Parathyroid adenoma (tissue), 2 donors: ENCODE measurements around the gene NKD1.

Experiments used
- H2AFZ ChIP-seq: fragments of 300-600 bp; sonication (generic); one replicate; pipeline ENCODE4 v1.7.0; 2017; ENCODE audit warnings: antibody characterized with exemption, mild to moderate bottlenecking
- H3K27ac ChIP-seq: fragments of 300-600 bp; sonication (generic); one replicate; pipeline ENCODE4 v1.7.0; 2017
- H3K27me3 ChIP-seq: fragments of 300-600 bp; sonication (generic); one replicate; pipeline ENCODE4 v1.7.0; 2017; ENCODE audit warnings: low read length; ENCODE audit not compliant: control insufficient read depth, insufficient read depth
- H3K36me3 ChIP-seq: fragments of 300-600 bp; sonication (generic); one replicate; pipeline ENCODE4 v1.7.0; 2017; ENCODE audit warnings: low read length; ENCODE audit not compliant: control insufficient read depth, insufficient read depth
- H3K4me1 ChIP-seq: fragments of 300-600 bp; sonication (generic); one replicate; pipeline ENCODE4 v1.7.0; 2017; ENCODE audit warnings: control low read depth
- H3K4me2 ChIP-seq: fragments of 300-600 bp; sonication (generic); one replicate; pipeline ENCODE4 v1.7.0; 2017; ENCODE audit warnings: low read length
- H3K4me3 ChIP-seq: fragments of 300-600 bp; sonication (generic); one replicate; pipeline ENCODE4 v1.7.0; 2017; ENCODE audit warnings: low read depth, low read length
- H3K79me2 ChIP-seq: fragments of 300-600 bp; sonication (generic); one replicate; pipeline ENCODE4 v1.7.0; 2017; ENCODE audit warnings: control low read depth
- H3K9ac ChIP-seq: fragments of 300-600 bp; sonication (generic); one replicate; pipeline ENCODE4 v1.7.0; 2017; ENCODE audit warnings: mild to moderate bottlenecking
- H3K9me3 ChIP-seq: fragments of 300-600 bp; sonication (generic); one replicate; pipeline ENCODE4 v1.7.0; 2017; ENCODE audit warnings: low read length; ENCODE audit not compliant: control insufficient read depth
- CTCF ChIP-seq: fragments of 300-600 bp; sonication (generic); IDR thresholded peaks from one replicate; pipeline ENCODE4 v1.7.0; 2017; ENCODE audit warnings: antibody characterized with exemption, mild to moderate bottlenecking
- donor health status: primary hyperparathyroidism.

NKD1 gene

DNA sequence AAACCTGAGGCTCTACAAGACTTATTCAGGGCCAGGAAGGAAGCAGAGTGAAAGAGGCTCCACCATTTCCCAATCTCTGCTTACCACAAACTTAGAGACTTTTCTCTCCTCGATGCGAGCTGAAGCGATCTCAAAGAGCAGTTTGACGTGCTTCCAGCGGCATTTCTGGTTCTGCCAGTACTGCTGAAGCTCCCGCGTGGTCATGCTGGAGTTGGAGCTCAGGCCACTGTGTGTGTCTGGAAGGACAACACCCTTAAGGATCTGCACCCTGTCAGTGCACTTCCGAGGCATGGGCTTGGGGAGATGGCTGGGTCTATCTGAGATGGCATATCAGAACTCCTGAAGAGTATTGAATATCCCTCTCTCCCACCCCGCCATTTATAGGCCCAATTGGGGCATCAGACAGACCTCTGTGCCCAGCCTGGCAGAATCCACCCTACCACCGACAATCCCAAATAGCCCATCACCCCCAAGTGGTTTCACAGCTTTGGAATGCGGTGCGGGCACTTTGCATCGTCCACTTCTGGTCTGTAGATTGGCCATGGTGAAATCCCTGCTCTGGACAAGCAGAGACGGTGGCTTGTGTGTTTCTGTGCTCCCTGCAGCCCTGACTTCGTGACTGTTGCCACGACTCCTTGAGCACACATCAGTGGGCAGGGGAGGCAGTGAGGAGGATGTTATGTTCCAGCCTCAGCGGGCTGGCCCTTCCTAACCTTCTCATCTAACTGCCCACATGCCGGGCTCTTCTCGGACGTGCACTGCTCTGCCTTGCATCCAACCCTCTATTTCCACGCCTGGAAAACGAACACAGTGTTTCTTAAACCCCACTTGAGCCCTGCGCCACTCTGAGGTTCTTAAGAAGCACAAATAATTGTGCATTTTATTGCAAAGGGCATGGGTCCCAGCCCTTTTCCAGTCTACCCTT is 127.8 kb downstream of the NKD1 start:
- no peak overlapping the region for H2AFZ ChIP-seq
- H3K27ac ChIP-seq = no peak overlapping the region
- no peak overlapping the region for H3K4me2 ChIP-seq
- H3K36me3 ChIP-seq = no peaks in the 10 kb centered on the region
- H3K4me1 ChIP-seq = no peaks in the 10 kb centered on the region
- no peak for TF ChIP-seq CTCF
- H3K27me3 ChIP-seq = no peaks in the 10 kb centered on the region
- no peaks in the 10 kb centered on the region for H3K79me2 ChIP-seq
- no peaks in the 10 kb centered on the region for H3K9me3 ChIP-seq
- no peak overlapping the region for H3K9ac ChIP-seq
- no peak overlapping the region for H3K4me3 ChIP-seq

GRCh38 chr16:50676684-50677225 is 128.6 kb downstream of the NKD1 start:
- H3K27me3 ChIP-seq = no peaks in the 10 kb centered on the region
- TF ChIP-seq CTCF = no peak
- no peak overlapping the region for H3K9ac ChIP-seq
- no peak overlapping the region for H3K4me2 ChIP-seq
- H3K79me2 ChIP-seq = no peaks in the 10 kb centered on the region
- no peak overlapping the region for H3K4me3 ChIP-seq
- H3K27ac ChIP-seq = no peak overlapping the region
- H3K36me3 ChIP-seq = no peaks in the 10 kb centered on the region
- no peak overlapping the region for H2AFZ ChIP-seq
- H3K4me1 ChIP-seq = no peaks in the 10 kb centered on the region
- no peaks in the 10 kb centered on the region for H3K9me3 ChIP-seq

DNA sequence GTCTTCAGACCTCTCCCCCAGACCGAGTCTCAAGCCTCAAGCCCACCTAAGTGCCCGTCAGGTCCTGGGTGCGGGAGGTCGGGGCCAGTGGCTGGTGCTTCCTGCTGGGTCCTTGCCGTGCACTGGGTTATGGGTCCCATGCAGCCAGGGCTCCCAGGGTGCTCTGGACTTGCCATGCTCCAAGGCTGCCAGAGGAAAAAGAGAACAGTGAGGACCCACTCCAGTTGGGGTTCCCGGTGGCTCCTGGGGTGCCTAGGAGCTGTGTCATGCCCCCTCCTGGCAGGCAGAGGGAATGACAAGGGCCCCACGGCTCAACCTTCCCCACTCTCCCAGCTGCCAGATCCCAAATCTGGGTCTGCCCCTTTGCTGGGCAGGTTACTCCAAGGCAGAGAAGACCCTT is 129.2 kb downstream of the NKD1 start:
- Histone ChIP-seq H3K9me3 (no peaks in the 10 kb centered on the region), H2AFZ (no peak overlapping the region), H3K4me1 (no peaks in the 10 kb centered on the region), H3K4me2 (no peak overlapping the region), H3K79me2 (no peaks in the 10 kb centered on the region), H3K27me3 (no peaks in the 10 kb centered on the region), H3K9ac (no peak overlapping the region), H3K36me3 (no peaks in the 10 kb centered on the region), H3K27ac (no peak overlapping the region), H3K4me3 (no peak overlapping the region)
- TF ChIP-seq CTCF = no peak

DNA sequence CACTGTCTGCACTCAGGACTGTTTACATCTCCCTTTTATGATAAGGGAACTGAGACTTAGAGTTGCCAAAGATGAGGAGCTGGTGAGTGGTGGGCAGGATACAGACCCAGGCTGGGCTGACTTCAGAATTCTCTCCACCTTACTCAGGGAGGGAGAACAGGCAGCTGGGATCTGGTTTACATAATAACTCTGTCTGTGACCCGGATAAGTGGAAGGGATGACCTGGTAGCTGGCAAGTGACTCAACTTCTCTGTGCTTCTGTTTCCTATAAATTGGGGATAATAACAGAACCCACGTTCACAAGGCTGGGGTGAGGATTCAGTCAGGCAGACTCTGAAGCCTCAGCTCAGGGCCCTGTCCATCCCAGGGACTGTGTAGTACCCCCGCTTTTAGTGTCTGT is 130.3 kb downstream of the NKD1 start:
- no peaks in the 10 kb centered on the region for H3K79me2 ChIP-seq
- no peaks in the 10 kb centered on the region for H3K9me3 ChIP-seq
- no peak overlapping the region for H3K27ac ChIP-seq
- no peak overlapping the region for H3K4me3 ChIP-seq
- H3K9ac ChIP-seq = no peak overlapping the region
- H3K4me1 ChIP-seq = no peaks in the 10 kb centered on the region
- no peak overlapping the region for H2AFZ ChIP-seq
- H3K36me3 ChIP-seq = no peaks in the 10 kb centered on the region
- no peak overlapping the region for H3K4me2 ChIP-seq
- no peaks in the 10 kb centered on the region for H3K27me3 ChIP-seq
- TF ChIP-seq CTCF = no peak
